Esophagus muscularis mucosa (tissue), 4 donors: Measurements from ENCODE around the gene TARBP2.

ENCODE experiments used
- EP300 ChIP-seq: sonication (generic); formaldehyde crosslinking; IDR thresholded peaks from one replicate; pipeline ENCODE4 v1.6.1; 2017; ENCODE audit warnings: antibody characterized with exemption
- POLR2A ChIP-seq: fragments of 450-650 bp; IDR thresholded peaks from one replicate; pipeline ENCODE4 v1.6.1; 2017; ENCODE audit warnings: antibody characterized with exemption, moderate library complexity, mild to moderate bottlenecking, low read depth
- POLR2AphosphoS5 ChIP-seq, 2 donors: sonication (generic); formaldehyde crosslinking; IDR thresholded peaks; one replicate each; pipeline ENCODE4 v1.6.1; 2017; ENCODE audit warnings: antibody characterized with exemption in 2 of 2
- TF ChIP-seq, protein P1 (sequence below), 3 experiments: fragments of 200-600 bp in 2 of 3; fragments of 450-650 bp in 1 of 3; sonication (generic) in 2 of 3; IDR thresholded peaks; one replicate each; pipeline ENCODE4 v1.5.1; 2017 to 2019; ENCODE audit warnings: antibody characterized with exemption in 3 of 3, mild to moderate bottlenecking in 2 of 3, moderate library complexity in 1 of 3

DNA sequence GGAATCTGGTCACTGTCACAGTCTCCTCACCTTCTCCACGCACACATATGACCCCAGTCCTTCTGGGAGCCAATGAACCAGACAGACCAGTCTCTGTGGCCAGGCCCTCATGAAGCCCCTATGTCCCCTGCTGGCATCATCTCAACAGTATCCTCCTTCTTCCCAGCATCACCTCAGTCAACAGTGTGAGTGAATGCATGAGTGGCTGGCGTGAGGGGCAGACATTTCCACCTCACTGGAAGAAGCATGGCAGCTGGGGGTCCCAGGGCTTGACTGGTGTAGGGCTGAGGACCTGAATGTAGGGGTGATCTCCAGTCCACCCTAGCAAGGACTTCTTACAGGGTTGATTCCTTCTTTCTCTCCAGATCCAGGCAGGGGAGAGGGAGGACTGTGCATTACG, 3.6 kb upstream of the TARBP2 start:
- TF ChIP-seq, protein P1, sequence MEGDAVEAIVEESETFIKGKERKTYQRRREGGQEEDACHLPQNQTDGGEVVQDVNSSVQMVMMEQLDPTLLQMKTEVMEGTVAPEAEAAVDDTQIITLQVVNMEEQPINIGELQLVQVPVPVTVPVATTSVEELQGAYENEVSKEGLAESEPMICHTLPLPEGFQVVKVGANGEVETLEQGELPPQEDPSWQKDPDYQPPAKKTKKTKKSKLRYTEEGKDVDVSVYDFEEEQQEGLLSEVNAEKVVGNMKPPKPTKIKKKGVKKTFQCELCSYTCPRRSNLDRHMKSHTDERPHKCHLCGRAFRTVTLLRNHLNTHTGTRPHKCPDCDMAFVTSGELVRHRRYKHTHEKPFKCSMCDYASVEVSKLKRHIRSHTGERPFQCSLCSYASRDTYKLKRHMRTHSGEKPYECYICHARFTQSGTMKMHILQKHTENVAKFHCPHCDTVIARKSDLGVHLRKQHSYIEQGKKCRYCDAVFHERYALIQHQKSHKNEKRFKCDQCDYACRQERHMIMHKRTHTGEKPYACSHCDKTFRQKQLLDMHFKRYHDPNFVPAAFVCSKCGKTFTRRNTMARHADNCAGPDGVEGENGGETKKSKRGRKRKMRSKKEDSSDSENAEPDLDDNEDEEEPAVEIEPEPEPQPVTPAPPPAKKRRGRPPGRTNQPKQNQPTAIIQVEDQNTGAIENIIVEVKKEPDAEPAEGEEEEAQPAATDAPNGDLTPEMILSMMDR (IDR thresholded peaks at IDR 0.05): no peak
- TF ChIP-seq POLR2A (no peak), EP300 (no peak), POLR2AphosphoS5 (IDR thresholded peaks at IDR 0.05) (no peak)
